ENCODE data around the gene ZMYND19.

GRCh38 chr9:137610944-137611343 is 20.6 kb upstream of the ZMYND19 start:
- TF ChIP-seq, protein P1, sequence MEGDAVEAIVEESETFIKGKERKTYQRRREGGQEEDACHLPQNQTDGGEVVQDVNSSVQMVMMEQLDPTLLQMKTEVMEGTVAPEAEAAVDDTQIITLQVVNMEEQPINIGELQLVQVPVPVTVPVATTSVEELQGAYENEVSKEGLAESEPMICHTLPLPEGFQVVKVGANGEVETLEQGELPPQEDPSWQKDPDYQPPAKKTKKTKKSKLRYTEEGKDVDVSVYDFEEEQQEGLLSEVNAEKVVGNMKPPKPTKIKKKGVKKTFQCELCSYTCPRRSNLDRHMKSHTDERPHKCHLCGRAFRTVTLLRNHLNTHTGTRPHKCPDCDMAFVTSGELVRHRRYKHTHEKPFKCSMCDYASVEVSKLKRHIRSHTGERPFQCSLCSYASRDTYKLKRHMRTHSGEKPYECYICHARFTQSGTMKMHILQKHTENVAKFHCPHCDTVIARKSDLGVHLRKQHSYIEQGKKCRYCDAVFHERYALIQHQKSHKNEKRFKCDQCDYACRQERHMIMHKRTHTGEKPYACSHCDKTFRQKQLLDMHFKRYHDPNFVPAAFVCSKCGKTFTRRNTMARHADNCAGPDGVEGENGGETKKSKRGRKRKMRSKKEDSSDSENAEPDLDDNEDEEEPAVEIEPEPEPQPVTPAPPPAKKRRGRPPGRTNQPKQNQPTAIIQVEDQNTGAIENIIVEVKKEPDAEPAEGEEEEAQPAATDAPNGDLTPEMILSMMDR (IDR thresholded peaks at IDR 0.05): no peak
- no peak for TF ChIP-seq POLR2AphosphoS5 (IDR thresholded peaks at IDR 0.05)
- TF ChIP-seq EP300 (IDR thresholded peaks at IDR 0.05): no peak
- TF ChIP-seq POLR2A (IDR thresholded peaks at IDR 0.05): no peak
